Spleen (tissue), 11 donors: ENCODE data around the gene SLC39A8. TPM values are rescaled to one million over a fixed set of nuclear protein-coding genes. Genes with fewer than 3 reads are reported as not detected.

Experiments used
- DNase-seq: peaks from one replicate; pipeline ENCODE4 v3.0.0-alpha.2; 2020
- H3K27ac ChIP-seq, 8 donors: fragments of 200-600 bp; sonication (generic) in 7 of 8; 1 replicate in 4 of 8; 2 replicates in 4 of 8; pipeline versions ENCODE4 v1.5.0 to v1.8.0; 2016 to 2021; ENCODE audit warnings: inconsistent platforms in 4 of 8, mild to moderate bottlenecking in 4 of 8, moderate library complexity in 1 of 8
- H3K27me3 ChIP-seq, 7 donors: fragments of 200-600 bp; sonication (generic) in 6 of 7; replicated peaks in 1 of 7; 1 replicate in 4 of 7; 2 replicates in 3 of 7; pipeline versions ENCODE4 v1.5.0 to v1.8.0; 2016 to 2021; ENCODE audit warnings: inconsistent platforms in 3 of 7, mild to moderate bottlenecking in 1 of 7
- H3K36me3 ChIP-seq, 6 donors: fragments of 200-600 bp; sonication (generic) in 5 of 6; 1 replicate in 4 of 6; 2 replicates in 2 of 6; pipeline versions ENCODE4 v1.5.0 to v1.8.0; 2016 to 2021; ENCODE audit warnings: inconsistent platforms in 2 of 6
- H3K4me1 ChIP-seq, 6 donors: fragments of 200-600 bp; sonication (generic) in 5 of 6; 1 replicate in 3 of 6; 2 replicates in 3 of 6; pipeline versions ENCODE4 v1.5.0 to v1.8.0; 2016 to 2021; ENCODE audit warnings: inconsistent platforms in 3 of 6
- H3K4me3 ChIP-seq, 8 donors: fragments of 200-600 bp; sonication (generic) in 7 of 8; 1 replicate in 4 of 8; 2 replicates in 4 of 8; pipeline versions ENCODE4 v1.5.0 to v1.8.0; 2016 to 2021; ENCODE audit warnings: inconsistent platforms in 4 of 8, mild to moderate bottlenecking in 4 of 8, moderate library complexity in 2 of 8
- H3K9me3 ChIP-seq, 8 donors: fragments of 200-600 bp; sonication (generic) in 7 of 8; 1 replicate in 4 of 8; 2 replicates in 4 of 8; pipeline versions ENCODE4 v1.5.0 to v1.8.0; 2016 to 2021; ENCODE audit warnings: inconsistent platforms in 4 of 8
- POLR2A ChIP-seq, 3 donors: fragments of 450-650 bp; IDR thresholded peaks; one replicate each; pipeline ENCODE4 v1.5.1; 2017; ENCODE audit warnings: antibody characterized with exemption in 3 of 3, mild to moderate bottlenecking in 1 of 3
- POLR2AphosphoS5 ChIP-seq, 3 donors: sonication (generic); formaldehyde crosslinking; IDR thresholded peaks; one replicate each; pipeline ENCODE4 v1.5.1; 2017; ENCODE audit warnings: antibody characterized with exemption in 3 of 3
- WGBS, 5 donors: extraction: QIAGEN DNeasy Blood & Tissue Kit in 3 of 5; methylation state at CpG; one replicate each; pipeline versions ENCODE4 v1.1.5 to v1.1.7; 2013 to 2018; 5-methylcytosine and 5-hydroxymethylcytosine counted together
- intact Hi-C: fragments of 100-400 bp; cut with DNase I; formaldehyde crosslinking; loops from one replicate; pipeline ENCODE4 v1.15.0; 2023; ENCODE audit warnings: low total_unique reads
- polyA plus RNA-seq, 3 donors: library from polyadenylated mRNA; stranded (reverse); fragments of 200-250 nt; gene quantifications; one replicate each; pipeline ENCODE4 v1.2.1, GENCODE V29; 2013
- total RNA-seq, 7 donors: library from RNA; depleted of rRNA in 3 of 7; stranded (reverse); fragments of >200 nt in 3 of 7; fragmentation: NEBNext Ultra II Directional in 4 of 7; extraction: Animal tissue kit (Norgen Biotek cat#: 25700) in 4 of 7; gene quantifications; one replicate each; pipeline versions ENCODE4 v1.1.0 to v1.2.1, GENCODE V29; 2016 to 2021
- TF ChIP-seq, protein P1 (sequence below), 11 experiments: fragments of 200-600 bp in 7 of 11; fragments of 450-650 bp in 4 of 11; sonication (generic) in 4 of 11; IDR thresholded peaks in 8 of 11; conservative IDR thresholded peaks in 3 of 11; 1 replicate in 7 of 11; 2 replicates in 4 of 11; pipeline versions ENCODE4 v1.4.0 to v1.8.0; 2016 to 2021; ENCODE audit warnings: antibody characterized with exemption in 11 of 11, inconsistent platforms in 4 of 11, mild to moderate bottlenecking in 1 of 11
- donor health status: healthy with polysubstance abuse.
- donor health status: DM: no; HTN: no; CAD: no; lungs with moderate emphysema.
- donor health status: DM: no; HTN: no; CAD: no.
- donor health status: Bipolar disorder and iron deficiency.
- donor health status: healthy.
- donor health status: DM: no; HTN: no; CAD: no.
- donor health status: DM: yes; HTN: yes; CAD: no.

Gene SLC39A8
- total and polyA plus RNA-seq, 10 donors: 4.5 to 21.7 (median 15.6) TPM

DNA sequence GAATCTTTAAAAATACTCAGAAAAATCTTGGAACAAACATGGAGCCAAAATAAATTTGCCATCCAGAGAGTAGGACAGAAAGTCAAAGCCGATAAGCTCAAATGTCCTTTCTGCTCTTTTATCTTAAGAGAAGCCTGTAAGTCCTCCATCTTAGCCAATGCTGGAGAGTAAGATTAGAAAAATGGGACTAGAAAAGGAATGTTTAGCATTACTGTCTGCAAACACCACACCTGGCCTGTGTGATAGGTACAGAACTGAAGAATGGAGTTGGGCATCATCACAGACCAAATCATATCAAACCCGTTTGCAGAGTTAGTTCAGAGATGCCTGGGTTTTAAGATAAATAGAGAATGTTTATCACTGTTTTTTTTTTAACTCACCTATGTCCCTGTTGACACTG lies 10.5 kb upstream of the SLC39A8 start:
- TF ChIP-seq POLR2A (IDR thresholded peaks at IDR 0.05) (no peak), POLR2AphosphoS5 (IDR thresholded peaks at IDR 0.05) (no peak)
- TF ChIP-seq, protein P1, sequence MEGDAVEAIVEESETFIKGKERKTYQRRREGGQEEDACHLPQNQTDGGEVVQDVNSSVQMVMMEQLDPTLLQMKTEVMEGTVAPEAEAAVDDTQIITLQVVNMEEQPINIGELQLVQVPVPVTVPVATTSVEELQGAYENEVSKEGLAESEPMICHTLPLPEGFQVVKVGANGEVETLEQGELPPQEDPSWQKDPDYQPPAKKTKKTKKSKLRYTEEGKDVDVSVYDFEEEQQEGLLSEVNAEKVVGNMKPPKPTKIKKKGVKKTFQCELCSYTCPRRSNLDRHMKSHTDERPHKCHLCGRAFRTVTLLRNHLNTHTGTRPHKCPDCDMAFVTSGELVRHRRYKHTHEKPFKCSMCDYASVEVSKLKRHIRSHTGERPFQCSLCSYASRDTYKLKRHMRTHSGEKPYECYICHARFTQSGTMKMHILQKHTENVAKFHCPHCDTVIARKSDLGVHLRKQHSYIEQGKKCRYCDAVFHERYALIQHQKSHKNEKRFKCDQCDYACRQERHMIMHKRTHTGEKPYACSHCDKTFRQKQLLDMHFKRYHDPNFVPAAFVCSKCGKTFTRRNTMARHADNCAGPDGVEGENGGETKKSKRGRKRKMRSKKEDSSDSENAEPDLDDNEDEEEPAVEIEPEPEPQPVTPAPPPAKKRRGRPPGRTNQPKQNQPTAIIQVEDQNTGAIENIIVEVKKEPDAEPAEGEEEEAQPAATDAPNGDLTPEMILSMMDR (IDR thresholded peaks at IDR 0.05 in 8 of 11, conservative IDR thresholded peaks at IDR 0.05 in 3 of 11): no peak
- no peaks in the 10 kb centered on the region for H3K4me1 ChIP-seq
- intact Hi-C loops: no loop called here
- no peak for DNase-seq
- no peaks in the 10 kb centered on the region for H3K36me3 ChIP-seq
- H3K27me3 ChIP-seq: no peaks in the 10 kb centered on the region
- no peak overlapping the region for H3K27ac ChIP-seq
- no peak overlapping the region for H3K4me3 ChIP-seq
- H3K9me3 ChIP-seq: no peaks in the 10 kb centered on the region
- WGBS, 5 donors: 90 to 94% (median 92%) methylated on average over 2 of the region's 2 CpGs

DNA sequence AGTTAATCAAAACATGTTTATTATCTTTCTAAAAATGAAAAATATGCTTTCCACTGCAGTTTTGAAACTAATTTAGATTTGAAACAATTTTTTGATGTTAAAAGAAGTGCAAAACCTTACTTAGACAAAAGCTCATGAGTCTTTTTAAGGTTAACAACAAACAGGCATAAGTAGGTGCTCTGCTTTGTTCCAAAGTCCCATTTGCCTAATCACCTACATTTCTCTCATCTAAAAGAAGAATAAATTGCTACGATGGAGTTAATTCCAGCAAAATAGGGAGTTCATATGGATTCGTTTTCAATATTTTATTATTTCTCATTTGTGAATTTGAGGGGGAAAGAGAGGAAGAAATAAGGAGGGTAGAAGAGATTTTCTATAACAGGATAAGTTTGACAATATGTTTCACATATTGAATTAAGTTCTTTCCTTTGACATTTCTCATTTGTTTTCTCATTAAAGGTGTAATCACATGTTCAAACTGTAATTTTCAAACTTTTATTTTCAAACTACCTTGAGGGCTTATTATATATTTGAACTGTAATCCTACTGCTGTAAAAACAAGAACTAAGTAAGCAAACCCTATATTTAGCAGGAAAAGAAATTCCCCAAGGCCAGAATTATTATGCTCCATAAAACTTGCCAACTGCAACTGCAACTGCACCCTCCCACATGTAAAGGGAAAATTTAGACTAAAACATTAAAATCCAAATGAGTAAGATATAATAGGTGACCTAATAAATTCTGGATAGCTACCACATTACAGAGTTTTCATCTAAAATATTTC lies 9.6 kb upstream of the SLC39A8 start:
- Histone ChIP-seq H3K4me1 (no peaks in the 10 kb centered on the region), H3K9me3 (no peaks in the 10 kb centered on the region), H3K27ac (no peak overlapping the region), H3K36me3 (no peaks in the 10 kb centered on the region), H3K4me3 (no peak overlapping the region), H3K27me3 (no peaks in the 10 kb centered on the region)
- intact Hi-C loops: no loop called here
- 81 to 93% (median 88%) methylated on average over 2 of the region's 2 CpGs for WGBS, 5 donors
- DNase-seq: no peak
- TF ChIP-seq POLR2A (IDR thresholded peaks at IDR 0.05): no peak
- TF ChIP-seq, protein P1 (IDR thresholded peaks at IDR 0.05 in 8 of 11, conservative IDR thresholded peaks at IDR 0.05 in 3 of 11): no peak
- no peak for TF ChIP-seq POLR2AphosphoS5 (IDR thresholded peaks at IDR 0.05)

DNA sequence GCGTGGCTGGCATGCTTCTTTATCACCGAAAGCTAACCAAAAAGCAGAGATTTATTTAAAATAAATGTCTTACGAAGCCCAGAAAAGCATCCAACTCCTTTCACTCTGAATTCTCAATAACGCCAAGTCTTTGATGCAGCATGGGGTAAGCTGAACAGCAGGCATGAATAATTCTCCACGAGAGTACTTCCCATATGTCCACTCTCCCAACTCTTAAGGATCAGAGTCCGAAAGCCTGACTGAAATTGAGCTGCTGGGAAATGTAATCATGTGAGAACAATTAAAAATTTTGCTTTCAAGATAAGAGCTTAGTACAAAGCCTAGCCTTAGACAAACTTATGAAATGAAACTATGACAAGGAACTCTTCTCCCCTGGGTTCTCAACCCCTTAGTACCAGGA lies 7.5 kb upstream of the SLC39A8 start:
- WGBS, 5 donors: 86 to 95% (median 89%) methylated on average over 6 of the region's 6 CpGs
- H3K4me1 ChIP-seq: no peaks in the 10 kb centered on the region

DNA sequence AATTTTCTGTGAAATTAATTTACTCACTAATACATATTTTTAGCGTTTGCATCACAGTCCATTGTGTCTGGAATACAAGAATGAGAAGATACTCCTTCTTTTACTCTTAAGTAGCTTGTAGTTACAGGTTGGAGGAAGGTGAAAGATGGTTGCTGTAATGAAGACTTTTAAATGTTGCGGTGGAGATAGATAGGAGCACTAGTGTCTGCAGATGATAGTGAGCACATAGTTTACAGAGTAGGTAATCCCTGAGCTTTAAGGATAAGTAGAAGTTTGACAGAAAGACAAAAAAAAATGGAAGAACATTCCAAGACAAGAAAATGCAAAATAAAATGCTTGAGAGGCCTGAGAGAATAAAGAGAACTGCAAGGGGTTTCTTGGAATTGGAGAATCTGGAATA lies 5.4 kb upstream of the SLC39A8 start:
- Histone ChIP-seq H3K4me3 (no peak overlapping the region), H3K4me1 (peaks cover 0 to 9% (median 5%) of the 10 kb centered on the region in 6 donors), H3K36me3 (no peaks in the 10 kb centered on the region), H3K27me3 (no peaks in the 10 kb centered on the region), H3K9me3 (no peaks in the 10 kb centered on the region), H3K27ac (no peak overlapping the region)
- TF ChIP-seq POLR2AphosphoS5 (IDR thresholded peaks at IDR 0.05) (no peak), POLR2A (IDR thresholded peaks at IDR 0.05) (no peak)
- TF ChIP-seq, protein P1 (IDR thresholded peaks at IDR 0.05 in 8 of 11, conservative IDR thresholded peaks at IDR 0.05 in 3 of 11): no peak
- no peak for DNase-seq
- WGBS, 5 donors: 93 to 97% (median 94%) methylated on average over 2 of the region's 2 CpGs
- intact Hi-C loops: no loop called here

More for the DNA sequence above, 7.5 kb upstream of the SLC39A8 start:
- no peaks in the 10 kb centered on the region for H3K9me3 ChIP-seq
- no peak overlapping the region for H3K4me3 ChIP-seq
- no peak for DNase-seq
- H3K36me3 ChIP-seq: no peaks in the 10 kb centered on the region
- intact Hi-C loops: no loop called here
- no peaks in the 10 kb centered on the region for H3K27me3 ChIP-seq
- H3K27ac ChIP-seq: no peak overlapping the region
- TF ChIP-seq POLR2A (IDR thresholded peaks at IDR 0.05) (no peak), POLR2AphosphoS5 (IDR thresholded peaks at IDR 0.05) (no peak)
- TF ChIP-seq, protein P1 (IDR thresholded peaks at IDR 0.05 in 8 of 11, conservative IDR thresholded peaks at IDR 0.05 in 3 of 11): no peak
